CD4-positive, alpha-beta T cell treated with Interferon gamma for 1 hour (primary cell): ENCODE results near the gene FBXO40.
A peak's percentile ranks its signal among the peaks of the same experiment; 100 is the strongest.

ENCODE experiments used
- DNase-seq: peaks from one replicate; pipeline ENCODE4 v3.0.0-alpha.2; 2020

FBXO40 gene

GRCh38 chr3:121621491-121621890 lies 28.3 kb downstream of the FBXO40 start:
- DNase-seq = no peak

GRCh38 chr3:121624147-121624899 lies 31.1 kb downstream of the FBXO40 start:
- no peak for DNase-seq

GRCh38 chr3:121626495-121626894 lies 33.3 kb downstream of the FBXO40 start:
- DNase-seq = no peak

GRCh38 chr3:121627211-121627610 lies 34.0 kb downstream of the FBXO40 start:
- DNase-seq = no peak

GRCh38 chr3:121627622-121628021 lies 34.4 kb downstream of the FBXO40 start:
- DNase-seq = no peak

GRCh38 chr3:121629601-121630000 lies 36.4 kb downstream of the FBXO40 start:
- no peak for DNase-seq

GRCh38 chr3:121630355-121630754 lies 37.2 kb downstream of the FBXO40 start:
- no peak for DNase-seq

GRCh38 chr3:121637922-121638321 lies 44.7 kb downstream of the FBXO40 start:
- no peak for DNase-seq

- DNase-seq = no peak
Observed at GRCh38 chr3:121641127-121641526, 47.9 kb downstream of the FBXO40 start.

- no peak for DNase-seq
Observed at GRCh38 chr3:121642601-121643314, 49.6 kb downstream of the FBXO40 start.

GRCh38 chr3:121645054-121645453 lies 51.9 kb downstream of the FBXO40 start:
- no peak for DNase-seq

GRCh38 chr3:121648219-121648958 lies 55.2 kb downstream of the FBXO40 start:
- DNase-seq = no peak

GRCh38 chr3:121649645-121650044 lies 56.5 kb downstream of the FBXO40 start:
- no peak for DNase-seq

GRCh38 chr3:121651684-121652083 lies 58.5 kb downstream of the FBXO40 start:
- no peak for DNase-seq

GRCh38 chr3:121654493-121655385 lies 61.6 kb downstream of the FBXO40 start:
- DNase-seq = no peak

GRCh38 chr3:121658716-121659435 lies 65.7 kb downstream of the FBXO40 start:
- DNase-seq = no peak

GRCh38 chr3:121659586-121659985 lies 66.4 kb downstream of the FBXO40 start:
- no peak for DNase-seq

- DNase-seq = peak; percentile 78
Observed at GRCh38 chr3:121660356-121661171, 67.4 kb downstream of the FBXO40 start, which contains the start of gene HCLS1. Gene HCLS1, minus strand, starts transcription at chr3:121660903. Its CDS starts 2,556 bp downstream, at chr3:121658347.

GRCh38 chr3:121661376-121661775 lies 68.2 kb downstream of the FBXO40 start:
- peak; percentile 4 for DNase-seq

GRCh38 chr3:121662742-121663141 lies 69.6 kb downstream of the FBXO40 start:
- DNase-seq = no peak
